HG02610 (cell line): Measurements from ENCODE around the gene IRX6.

Experiments used
- ATAC-seq: cut with Tn5 transposase; IDR thresholded peaks from one replicate; pipeline ENCODE4 v1.9.1; 2021; ENCODE audit warnings: mild to moderate bottlenecking, moderate library complexity; ENCODE audit not compliant: unreplicated experiment

IRX6 gene

GRCh38 chr16:55322327-55322726, 1.7 kb upstream of the IRX6 start:
- no peak for ATAC-seq

DNA sequence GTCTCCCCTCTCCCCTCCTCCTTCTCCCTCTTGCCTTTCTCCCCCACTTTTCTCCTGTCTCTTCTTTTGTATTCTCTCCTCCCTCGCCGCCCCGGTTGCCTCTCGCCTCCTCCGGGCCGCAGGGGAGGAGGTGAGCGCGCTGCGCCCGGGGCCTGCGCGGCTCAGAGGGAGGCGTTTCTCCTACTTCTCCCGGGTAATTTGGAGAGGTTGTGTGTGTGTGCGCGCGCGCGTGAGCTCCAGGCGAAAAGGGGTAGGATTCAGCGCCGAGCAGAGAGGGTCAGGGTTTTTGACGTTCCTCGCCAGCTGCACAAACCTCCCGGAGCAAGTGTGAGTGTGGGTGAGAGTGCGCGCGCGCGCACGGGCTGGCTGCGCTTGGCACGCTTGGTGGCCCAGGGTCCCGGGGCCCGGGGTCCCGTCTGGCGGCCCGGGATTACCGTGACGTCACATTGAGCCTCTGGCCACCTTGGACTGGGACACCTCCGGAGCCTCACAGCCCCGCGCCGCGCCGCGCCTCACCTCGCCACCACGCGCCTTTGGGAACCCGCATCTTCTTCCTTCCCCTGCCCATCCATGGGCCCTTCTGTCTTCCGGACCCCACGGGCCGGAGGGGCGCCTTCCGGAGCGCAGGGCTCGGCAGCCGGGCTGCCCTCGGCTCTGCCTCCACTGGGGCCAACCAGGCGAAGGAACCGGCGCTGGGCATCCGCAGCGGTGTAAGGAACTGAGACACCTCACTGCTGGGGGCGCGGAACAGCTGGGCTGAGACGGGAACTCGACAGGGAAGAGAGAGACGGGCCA, 479 bp downstream of the IRX6 start:
- ATAC-seq = no peak

DNA sequence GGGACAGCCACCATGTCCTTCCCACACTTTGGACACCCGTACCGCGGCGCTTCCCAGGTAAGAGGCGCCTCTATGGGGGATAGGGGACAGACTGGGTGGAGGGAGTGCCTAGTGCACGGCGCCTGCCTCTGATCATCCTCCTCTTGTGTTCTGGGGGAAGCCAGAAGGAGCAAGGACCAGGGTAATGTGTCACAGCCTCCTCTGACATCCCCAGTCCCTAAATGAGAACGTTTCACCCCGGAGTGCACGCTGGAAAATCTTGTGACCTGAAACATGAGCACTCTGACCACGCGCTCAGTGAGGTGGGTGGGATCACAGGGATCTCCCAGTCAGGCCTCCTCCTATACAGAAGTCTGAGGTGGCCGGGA, 1.1 kb downstream of the IRX6 start:
- ATAC-seq = no peak

- no peak for ATAC-seq
Measured at GRCh38 chr16:55325458-55326109, 1.6 kb downstream of the IRX6 start.

DNA sequence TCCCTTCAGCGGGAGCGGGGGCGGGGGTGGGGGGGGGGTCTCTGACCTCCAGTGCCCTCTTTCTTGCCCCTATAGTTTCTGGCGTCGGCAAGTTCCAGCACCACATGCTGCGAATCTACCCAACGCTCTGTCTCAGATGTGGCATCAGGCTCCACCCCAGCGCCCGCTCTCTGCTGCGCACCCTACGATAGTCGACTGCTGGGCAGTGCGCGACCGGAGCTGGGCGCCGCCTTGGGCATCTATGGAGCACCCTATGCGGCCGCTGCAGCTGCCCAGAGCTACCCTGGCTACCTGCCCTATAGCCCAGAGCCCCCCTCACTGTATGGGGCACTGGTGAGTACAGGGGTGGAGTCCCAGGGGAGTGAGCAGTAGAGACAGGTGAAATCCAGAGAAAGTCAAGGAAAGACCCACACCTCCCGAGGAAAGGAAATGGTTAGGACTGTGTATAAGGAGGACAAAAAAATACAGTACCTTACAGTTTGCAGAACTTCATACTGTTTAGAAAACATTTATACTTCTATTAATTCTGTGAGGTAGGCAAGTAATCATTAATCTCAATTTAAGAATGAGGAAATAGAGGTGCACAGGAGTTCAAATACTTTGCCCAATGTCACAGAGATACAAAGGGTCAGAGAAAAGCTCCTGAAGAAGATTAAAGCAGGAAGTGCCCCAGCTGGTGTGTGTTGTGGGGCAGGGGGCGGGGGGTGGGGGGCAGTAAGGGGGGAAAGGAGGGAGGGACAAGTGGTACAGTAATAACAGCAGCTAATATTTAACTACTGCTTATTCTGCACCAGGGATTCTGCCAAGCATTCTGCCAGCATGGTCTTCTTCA, 2.5 kb downstream of the IRX6 start:
- no peak for ATAC-seq

- ATAC-seq = no peak
Measured at GRCh38 chr16:55328611-55329569, 4.9 kb downstream of the IRX6 start.

DNA sequence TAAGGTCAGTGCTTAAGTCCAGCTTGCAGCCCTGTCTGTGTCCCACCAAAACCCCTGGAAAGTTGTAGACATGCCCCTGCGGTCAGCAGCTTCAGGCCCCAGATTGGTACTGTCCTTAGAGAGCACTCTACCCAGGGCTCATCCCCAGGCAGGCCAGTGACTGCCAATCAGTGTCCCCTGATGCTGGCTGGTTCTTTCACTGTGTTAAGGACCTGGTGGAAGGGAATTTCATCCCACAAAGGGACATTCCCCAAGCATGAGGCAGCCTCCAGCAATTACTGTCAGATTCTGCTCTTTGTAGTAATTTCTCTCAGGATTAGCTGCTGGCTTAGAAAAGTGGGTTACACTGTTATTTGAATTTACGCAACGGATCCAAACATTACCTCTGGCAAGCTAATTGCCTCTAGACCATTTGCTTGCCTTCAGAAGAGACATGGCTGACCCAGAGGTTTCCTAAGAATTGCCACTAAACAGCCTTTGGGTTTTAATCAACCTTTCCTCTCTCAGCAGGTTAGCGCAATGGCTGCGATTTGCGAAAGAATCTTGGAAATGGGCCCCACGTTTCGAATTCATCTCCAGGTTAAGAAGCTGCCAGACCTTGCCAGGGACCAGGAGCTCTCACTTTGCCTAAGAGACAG, 5.9 kb downstream of the IRX6 start:
- no peak for ATAC-seq

DNA sequence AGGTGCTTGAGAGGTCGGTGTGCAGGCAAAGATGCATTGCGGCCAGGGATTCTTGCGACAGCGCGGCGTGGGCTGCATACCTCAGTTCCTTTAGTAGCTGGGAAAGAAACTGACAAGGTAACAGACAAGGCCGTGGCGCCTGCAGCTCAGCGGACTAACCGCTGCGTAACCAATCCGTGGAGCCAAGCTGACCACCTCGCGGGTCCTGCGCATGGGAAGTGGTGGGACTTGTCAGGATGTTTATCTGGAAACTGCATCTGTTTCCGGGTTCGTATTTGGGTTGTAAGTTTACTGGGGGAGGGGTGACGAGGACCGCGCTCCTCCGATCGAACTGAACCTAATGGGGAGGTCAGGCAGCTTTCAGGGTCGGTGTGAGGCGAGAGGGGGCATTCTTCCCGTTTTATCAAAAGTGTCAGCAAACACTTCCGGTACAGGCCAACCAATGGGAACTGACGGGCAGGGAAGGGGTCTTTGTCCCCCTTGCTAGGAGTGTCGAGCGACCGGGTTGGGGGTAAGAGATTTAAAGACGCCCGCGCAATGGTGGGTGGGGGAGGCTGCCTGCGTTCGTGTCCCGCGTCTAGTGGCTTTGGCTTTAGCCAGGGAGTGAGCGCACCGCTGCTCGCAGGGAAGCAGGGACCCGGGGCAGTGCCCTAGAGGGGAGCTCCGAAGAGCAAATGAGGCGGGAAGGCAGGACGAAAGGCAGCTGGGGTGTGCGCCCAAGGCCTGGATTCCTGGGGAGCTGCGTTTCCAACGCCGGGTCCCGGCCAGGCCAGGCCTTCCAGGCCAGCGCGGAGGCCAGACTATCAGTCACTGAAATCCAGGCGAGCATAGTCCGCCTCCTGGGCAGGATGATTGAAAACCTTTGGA, 7.0 kb downstream of the IRX6 start:
- ATAC-seq = no peak

DNA sequence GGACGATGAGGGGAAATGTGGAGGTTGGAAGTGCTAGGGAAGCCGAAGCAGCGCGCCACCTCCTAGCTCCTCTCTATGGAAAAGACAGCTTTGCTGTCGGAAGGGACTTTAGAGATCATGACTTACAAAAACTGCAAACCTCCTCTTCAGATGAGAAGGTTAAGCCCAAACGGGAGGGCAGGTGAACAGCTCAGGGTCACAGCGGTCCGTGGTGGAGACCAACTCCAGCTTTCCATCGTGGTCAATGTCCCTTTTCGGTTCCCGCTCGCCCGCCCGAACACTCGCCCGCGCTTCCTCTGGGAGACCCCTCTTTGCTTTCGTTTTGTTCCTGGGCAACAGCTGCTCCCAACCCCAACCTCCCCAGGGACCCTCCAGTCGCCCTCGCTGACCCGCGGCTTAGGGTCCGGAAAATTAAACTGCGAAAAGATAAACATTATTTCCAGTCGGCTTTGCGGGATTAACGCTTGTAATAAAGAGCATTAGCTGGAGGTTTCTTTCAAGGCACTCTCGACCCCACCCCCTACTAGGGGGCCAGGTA, 7.7 kb downstream of the IRX6 start:
- ATAC-seq = no peak

DNA sequence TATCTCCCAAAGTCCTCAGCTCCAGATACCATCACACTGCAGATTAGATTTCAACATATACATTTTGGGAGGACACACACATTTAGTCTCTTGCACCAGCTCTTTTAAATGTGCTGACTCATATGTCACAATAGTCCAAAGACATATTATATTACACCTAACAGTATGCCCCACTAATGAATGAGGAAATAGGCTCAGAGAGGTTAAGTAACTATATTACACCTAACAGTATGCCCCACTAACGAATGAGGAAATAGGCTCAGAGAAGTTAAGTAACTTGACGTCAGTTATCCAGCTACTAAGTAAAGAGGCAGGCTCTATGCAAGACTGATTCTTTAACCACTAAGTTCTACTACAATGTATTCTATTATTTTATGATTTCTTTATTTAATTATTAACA, 9.7 kb downstream of the IRX6 start:
- ATAC-seq = no peak

- ATAC-seq = no peak
Measured at GRCh38 chr16:55338646-55339045, 14.6 kb downstream of the IRX6 start.

- ATAC-seq = no peak
Measured at GRCh38 chr16:55340445-55340844, 16.4 kb downstream of the IRX6 start.

DNA sequence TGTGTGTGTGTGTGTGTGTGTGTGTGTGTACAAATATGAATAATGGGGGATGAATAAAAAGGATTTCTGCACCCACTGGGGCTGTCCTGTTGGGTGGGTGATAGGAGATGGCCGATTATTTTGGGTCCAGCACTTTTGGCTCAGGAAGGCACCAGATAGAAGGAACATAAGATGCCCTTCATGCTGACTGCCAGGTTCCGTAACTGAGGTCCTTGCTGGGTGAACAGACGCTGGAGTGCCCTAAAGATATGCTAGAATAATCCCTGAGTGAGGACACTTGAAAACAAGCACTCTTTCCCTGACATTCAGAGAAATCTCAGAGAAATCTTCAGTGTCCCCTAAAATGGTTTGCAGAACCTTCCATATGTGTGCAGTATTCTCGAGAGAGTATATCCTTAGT, 17.7 kb downstream of the IRX6 start:
- no peak for ATAC-seq

DNA sequence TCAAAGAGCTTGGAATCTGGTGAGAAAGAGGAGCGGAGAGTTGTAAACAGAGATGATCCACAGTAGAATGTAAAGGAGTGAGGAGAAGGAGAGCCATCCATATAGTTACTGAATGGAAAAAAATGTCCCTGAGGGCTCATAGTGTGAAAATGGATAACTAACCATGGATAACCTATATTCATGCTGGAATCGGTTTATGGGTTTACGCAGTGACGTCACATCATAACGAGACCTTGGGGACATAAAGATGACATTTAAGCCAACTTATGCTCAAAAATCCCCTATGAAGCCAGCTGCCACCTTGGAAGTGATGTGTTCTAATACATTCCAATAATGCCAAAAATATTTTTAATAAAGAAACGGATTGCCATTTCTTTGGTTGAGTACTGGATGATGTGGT, 22.5 kb downstream of the IRX6 start:
- no peak for ATAC-seq

GRCh38 chr16:55349867-55350266, 25.9 kb downstream of the IRX6 start:
- ATAC-seq = no peak

DNA sequence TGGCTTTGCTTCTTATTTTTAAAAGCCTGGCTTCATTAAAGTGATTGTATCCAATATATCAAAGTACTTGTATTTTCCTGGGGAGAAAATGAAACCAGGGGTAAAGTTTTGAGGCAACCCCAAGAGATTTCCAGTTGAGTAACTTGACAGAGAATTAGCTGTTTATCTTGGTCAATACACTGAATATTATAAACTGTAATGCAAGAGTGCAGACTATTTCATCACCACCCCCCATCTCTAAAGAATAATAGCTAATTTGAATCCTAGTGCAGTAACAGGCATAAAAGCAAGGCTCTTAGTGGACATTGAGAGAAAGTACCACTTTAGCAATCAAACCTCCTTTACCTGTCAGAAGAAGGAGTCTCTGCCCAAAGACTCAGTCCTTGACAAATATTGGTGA, 27.0 kb downstream of the IRX6 start:
- ATAC-seq = no peak

- no peak for ATAC-seq
Measured at GRCh38 chr16:55351936-55352335, 27.9 kb downstream of the IRX6 start.

DNA sequence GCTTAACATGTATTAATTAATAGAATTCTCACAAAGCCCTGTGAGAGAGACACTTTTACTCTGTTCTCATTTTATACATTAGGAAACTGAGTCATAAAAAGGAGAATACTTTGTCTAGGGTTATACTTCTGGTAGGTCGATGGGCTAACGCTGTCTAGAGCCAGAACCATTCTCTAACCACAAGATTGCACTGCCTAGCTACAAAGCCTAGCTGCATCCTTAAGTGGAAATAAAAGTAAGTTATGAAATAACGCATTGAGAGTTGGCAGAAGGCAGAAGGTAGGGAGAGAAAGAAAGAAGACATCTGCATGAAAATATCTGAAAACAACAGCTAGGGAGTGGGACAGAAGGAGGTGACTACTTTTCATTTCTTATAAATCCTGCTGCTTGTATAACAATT, 33.2 kb downstream of the IRX6 start:
- no peak for ATAC-seq

DNA sequence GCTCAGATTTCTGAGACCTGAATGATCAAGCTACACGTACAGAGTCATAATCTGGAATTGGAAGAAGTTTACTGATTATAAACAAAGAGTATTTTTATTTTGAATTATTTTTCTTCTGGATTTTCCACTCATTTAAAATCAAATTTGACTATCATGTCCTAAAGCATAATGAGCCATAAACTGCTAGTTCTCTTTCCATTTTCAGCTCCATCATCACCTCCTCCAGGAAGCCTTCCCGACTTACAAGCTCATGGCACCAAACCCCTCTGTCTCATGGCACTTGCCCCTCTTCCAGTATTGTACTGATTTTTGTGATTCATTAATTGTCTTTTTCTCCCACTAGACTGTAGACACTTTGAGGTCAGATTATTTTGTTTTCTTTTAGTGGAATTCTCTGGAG, 35.9 kb downstream of the IRX6 start:
- ATAC-seq = no peak
